Activated CD4-positive, alpha-beta T cell treated with anti-CD3 and anti-CD28 coated beads, Interleukin-2, Interleukin-4, amounts not matched to agents 100 ng/mL and 50 ng/mL, durations not matched to agents 16 hours and 8 hours (primary cell): ENCODE data around the gene IAPP.
"Not testable (repeated sequence)": the region's sequence is repeated elsewhere in the genome, so short reads cannot be mapped to it uniquely, and the experiment has no call there.

Experiments used
- DNase-seq: peaks from one replicate; pipeline ENCODE4 v3.0.0-alpha.2; 2020; ENCODE audit warnings: low spot score

The IAPP gene

DNA sequence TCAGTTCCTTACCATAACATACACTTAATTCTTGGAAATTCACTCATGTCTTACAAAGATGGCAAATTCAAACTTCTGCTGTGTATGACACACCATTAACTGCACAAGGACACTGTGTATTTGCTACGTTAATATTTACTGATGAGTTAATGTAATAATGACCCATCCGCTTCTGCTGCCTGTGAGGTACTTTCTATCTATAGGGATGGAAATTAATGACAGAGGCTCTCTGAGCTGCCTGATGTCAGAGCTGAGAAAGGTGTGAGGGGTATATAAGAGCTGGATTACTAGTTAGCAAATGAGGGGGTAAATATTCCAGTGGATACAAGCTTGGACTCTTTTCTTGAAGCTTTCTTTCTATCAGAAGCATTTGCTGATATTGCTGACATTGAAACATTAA, at the start of gene IAPP:
Gene IAPP, plus strand, starts transcription at position 301 of the 400 bp plus-strand sequence. CDS start 450 bp downstream, outside the sequence.
- no peak for DNase-seq

DNA sequence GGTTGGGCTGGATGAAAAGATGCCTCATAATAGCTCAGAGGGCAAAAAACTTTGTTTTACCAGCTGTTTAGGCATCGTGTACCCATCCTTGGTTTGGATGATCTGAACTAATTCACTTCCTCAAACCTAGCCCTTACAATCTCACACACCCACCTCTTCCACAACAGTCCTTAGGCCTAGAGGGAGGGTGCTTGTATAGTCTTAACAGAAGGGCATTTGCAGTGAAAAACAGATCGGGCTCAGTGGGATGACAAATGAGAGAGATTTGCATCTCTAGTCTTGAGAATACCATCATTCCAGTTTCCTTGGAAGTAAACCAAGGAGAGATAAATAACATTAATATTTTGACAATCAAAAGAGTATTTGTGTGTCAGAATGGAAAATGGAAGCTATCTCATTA, 49.0 kb upstream of the IAPP start:
- DNase-seq, result no peak

DNA sequence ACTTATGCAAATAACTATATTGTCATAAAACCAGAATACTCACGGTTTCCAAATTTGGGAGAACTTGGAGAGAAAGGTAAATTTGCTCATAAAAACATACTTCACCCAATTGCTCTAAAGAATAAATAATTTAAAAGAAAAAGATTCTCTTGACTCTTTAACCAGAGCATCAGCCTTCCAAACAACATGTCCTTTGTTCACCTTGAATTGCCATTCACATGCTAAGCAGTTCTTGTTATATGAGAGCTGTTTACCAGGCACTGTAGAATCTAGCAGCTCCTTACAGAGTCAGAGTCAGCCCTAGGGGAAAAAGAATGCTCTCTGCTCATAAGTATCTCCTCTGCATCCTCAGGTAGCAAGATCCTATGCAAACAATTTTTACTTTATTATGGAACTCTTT, 48.2 kb upstream of the IAPP start:
- DNase-seq, result no peak

GRCh38 chr12:21328578-21328977, 44.1 kb upstream of the IAPP start:
- no peak for DNase-seq

- DNase-seq, result no peak
Observed at GRCh38 chr12:21330682-21331253, 41.9 kb upstream of the IAPP start.

GRCh38 chr12:21334771-21335325, 37.9 kb upstream of the IAPP start, which contains the start of gene SLCO1A2:
SLCO1A2 (minus strand) TSS chr12:21334917; CDS start chr12:21334647, 270 bp downstream.
- DNase-seq, result no peak

DNA sequence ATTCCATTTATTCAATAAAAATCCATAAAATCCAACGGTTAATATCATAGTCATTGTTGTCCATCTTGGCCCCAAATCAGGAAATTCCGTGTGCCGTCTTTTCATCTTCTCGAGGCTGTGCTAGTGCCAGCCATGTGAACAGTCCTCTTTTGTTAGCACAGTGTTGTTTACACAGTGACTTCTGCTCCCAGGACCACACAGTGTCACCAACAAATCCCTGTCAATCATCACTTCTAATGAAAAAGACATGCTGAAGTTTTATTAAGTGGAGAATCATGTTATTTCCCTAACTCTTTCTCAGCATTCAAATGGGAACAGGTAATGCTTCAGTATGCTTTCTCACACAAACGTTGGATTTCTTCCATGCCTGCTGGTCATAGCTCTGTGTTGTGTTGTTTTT, 36.0 kb upstream of the IAPP start:
- no peak for DNase-seq

GRCh38 chr12:21337453-21337852, 35.2 kb upstream of the IAPP start:
- no peak for DNase-seq

DNA sequence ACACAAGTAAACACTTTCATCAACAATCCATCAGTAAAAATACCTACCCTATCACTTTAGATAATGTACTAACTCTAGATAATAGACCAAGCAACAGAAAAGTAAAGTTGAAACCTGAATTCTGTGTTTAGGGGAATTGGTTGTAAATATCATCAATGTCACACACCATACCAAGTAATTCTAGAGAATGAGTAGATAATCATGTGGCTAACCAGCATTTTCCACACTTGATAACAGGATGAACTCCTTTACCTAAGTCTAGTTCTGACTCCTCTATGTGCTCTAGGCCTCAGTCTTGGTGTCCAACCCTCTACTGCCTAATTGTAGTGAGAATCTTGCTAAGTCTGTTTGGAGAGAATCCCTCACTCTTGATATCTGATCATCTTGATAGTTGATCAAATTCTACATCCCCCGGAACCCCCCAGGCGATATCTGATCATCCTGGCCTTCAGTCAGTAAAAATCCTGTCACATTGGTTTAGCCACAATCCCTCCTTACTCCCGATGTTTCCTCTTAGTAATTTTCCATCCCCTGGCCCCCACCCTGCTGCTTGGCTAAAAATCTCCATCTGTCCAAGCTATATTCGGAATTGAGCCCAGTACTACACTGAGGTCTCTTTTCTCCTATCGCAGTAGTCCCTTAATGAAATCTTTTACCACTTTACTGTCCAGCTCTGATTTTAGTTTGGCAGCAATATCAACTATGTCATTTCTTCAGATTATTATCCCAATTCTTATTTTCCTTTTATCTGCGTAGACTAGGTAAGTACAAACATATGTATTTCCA, 34.5 kb upstream of the IAPP start:
- DNase-seq, result peak; percentile 0

- no peak for DNase-seq
Observed at GRCh38 chr12:21339921-21340320, 32.8 kb upstream of the IAPP start.

DNA sequence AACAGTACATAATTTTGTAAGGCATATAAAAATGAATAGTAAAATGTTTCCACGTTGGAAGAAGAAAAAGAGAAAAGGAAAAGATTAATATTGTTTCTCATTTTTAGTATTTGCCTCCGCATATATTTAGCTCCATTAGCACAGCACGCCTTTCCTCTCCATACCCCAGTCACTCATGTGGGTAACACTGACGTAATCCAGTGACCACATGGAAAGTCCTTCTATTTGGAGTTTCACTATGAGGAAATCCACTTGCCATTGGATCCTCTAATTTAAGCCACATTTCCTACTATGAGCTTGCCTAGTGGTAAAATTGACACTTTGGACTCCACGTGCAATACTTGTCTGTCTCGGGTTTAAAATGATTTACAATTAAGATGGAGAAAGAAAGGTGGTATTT, 32.3 kb upstream of the IAPP start:
- peak; percentile 31 for DNase-seq

- DNase-seq, result no peak
Observed at GRCh38 chr12:21341769-21342168, 30.9 kb upstream of the IAPP start.

GRCh38 chr12:21343636-21344035, 29.1 kb upstream of the IAPP start:
- no peak for DNase-seq

DNA sequence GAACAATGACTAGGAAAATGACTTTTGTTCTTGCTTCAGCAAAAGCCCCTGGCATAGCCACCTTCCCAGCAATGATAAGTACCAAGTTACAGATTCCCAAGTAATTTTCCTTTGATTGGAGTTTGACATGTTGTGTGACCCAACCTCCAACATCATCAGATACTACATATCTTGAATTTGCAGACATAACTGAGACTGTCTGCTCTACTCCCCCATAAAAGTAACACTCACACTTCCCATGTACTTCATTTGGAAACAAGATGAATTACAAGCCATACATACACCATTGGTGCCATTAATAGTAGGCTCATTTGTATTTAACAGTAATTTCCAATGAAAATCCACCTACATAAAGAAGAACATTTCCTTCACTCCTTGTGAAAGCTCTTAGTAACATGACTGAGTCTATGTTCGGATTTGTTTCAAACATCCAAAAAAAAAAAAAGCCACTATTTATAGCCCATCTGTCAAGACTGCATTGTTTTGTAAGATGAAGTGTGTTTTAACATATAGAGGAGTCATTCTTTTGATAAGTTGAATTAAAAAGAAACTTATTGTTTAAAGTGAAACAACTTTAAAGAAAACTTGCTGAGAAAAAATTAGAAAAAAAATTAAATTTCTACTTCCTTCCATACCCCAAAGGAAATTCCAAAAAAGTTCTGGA, 26.0 kb upstream of the IAPP start:
- DNase-seq, result no peak

DNA sequence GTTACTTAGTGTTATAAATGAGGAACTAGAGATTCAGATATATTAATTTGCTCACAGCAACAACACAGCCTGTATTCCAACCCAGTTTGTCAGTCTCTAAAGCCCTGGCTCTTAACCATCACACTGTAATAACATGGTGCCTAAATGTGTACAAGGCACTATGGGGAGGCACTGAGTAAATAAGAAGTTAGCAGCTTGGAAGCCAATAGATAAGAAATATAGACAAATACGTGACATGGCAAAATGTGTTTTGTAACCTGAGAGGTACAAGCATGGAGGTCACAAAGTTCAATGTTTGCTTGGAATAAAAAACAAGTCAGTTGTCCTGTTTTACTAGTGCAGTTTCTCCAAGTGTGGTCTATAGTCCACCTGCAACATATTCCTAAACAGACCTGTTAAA, 21.7 kb upstream of the IAPP start:
- DNase-seq, result no peak

- DNase-seq, result no peak
Observed at GRCh38 chr12:21353487-21353886, 19.2 kb upstream of the IAPP start.

DNA sequence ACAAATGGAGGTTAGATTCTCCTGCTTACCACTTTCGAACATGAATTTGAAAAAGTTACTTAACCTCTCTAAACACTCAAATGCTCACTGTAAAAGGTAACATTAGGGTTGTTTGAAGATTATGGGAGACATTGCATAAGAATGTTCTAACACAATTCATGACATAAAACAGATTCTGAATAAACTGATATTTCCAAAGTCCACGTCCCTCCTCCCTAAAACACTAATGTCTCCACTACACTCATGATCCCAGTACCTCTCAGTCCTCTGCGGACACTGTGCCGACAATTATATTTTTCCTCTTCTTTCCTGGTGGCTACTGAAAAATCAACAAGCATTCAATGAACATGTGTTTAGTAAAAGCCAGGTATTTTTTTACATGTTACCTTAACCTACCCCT, 18.8 kb upstream of the IAPP start:
- DNase-seq, result no peak

GRCh38 chr12:21354641-21355040, 18.1 kb upstream of the IAPP start:
- DNase-seq, result no peak

- not testable (repeated sequence) for DNase-seq
Observed at GRCh38 chr12:21360632-21361031, 12.1 kb upstream of the IAPP start.

GRCh38 chr12:21369141-21369980, 3.3 kb upstream of the IAPP start:
- DNase-seq, result peak; percentile 4

- no peak for DNase-seq
Observed at GRCh38 chr12:21370845-21371449, 1.8 kb upstream of the IAPP start.

DNA sequence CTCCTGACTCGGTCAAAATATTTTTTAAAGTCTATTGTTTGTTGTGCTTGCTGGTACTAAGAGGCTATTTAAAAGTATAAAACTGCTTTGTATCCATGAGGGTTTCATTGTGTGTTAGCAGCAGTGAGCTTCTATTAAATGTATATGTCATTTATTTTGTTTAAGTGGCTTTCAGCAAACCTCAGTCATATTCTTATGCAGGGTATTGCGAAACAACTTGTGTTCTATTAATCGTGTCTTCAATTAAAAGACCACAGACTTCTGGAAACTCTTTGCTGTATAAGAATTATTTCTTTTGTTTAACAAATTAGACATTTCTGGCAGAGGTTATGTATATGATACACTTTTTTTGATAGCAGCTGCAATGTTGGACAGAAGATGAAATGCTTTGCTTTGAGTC, 6.5 kb downstream of the IAPP start:
- DNase-seq, result no peak
